ENCODE results near the gene BSND.

The BSND gene

DNA sequence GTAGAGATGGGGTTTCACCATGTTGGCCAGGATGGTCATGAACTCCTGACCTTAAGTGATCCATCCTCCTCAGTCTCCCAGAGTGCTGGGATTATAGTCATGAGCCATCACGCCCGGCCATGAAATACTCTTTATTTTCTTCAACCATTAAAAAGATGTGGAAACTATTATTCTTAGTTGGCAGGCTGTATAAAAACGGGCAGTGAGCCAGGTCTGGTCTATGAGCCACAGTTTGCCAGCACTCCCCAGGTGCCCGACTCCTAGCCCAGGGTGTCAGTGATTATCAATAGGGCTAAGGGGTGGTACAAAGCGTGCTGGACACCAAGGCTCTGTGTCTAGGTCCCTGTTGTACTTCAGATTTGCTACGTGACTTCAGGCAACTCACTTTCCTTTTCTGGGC is 22.0 kb upstream of the BSND start:
- DNase-seq = peak; percentile 32

DNA sequence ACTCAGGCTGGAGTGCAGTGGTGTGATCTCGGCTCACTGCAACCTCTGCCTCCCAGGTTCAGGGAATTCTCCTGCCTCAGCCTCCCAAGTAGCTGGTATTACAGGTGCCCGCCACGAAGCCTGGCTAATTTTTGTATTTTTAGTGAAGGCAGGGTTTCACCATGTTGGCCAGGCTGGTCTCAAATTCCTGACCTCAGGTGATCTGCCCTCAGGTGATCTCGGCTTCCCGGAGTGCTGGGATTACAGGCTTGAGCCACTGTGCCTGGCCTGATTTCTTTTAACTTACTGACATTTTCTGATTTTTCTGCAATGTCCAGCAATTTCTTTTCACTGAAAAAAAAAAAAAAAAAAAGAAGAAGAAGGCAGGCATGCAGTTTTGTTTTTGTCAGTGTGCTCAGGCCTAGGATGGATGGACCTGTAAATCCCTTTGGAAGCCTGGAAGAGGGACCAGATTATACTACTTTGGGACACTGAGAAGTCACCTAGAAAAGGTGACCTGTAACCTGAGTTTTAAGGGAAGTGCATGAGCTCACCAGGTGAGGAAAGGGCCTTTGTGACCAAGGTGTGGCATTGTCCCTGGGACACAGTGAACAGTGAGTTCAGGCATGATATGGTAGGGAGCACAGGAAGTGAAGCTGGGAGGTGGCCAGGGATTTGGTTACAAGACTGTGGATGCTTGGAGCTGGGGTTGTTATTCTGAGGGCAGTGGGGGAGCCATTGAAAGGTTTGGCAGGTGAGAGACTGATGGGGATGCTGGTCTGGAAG is 21.0 kb upstream of the BSND start:
- peak; percentile 55 for DNase-seq

DNA sequence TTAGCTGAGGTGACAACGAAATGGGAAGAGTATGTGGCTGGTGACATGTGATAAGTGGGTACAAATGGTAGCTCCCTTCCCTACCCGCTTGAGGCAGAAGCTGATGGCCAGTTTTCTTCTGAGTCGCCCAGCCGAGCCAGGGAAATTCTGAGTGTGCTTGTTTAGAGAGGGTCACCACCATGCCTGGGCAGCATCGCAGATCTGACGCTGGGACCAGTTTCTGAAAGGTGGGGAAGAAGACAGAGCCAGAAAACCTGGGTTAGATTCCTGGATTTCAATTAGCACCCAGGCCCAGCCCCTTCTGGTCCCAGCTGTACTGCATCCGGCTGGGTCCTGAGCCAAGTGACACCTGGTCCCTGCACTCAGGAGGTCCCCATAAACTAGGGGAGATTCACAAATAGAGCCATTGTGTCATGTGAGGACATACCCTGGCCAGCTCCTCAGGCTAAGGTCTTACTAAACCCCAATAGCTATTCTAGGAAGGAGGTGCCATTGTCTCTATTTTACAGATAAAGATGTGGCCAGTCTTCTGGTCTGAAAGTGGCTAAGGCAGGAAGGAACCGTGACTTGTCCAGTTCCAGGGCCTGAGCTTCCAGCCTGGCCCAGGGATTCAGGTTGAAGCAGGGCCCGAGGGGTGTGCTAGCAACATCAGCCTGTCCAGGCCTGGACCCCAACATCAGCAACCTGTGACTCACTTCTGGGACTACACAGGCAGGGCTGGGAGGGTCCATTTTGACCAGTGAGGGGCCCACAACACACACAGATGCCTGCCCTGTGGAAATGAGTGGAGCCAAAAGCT is 20.0 kb upstream of the BSND start:
- no peak for DNase-seq

DNA sequence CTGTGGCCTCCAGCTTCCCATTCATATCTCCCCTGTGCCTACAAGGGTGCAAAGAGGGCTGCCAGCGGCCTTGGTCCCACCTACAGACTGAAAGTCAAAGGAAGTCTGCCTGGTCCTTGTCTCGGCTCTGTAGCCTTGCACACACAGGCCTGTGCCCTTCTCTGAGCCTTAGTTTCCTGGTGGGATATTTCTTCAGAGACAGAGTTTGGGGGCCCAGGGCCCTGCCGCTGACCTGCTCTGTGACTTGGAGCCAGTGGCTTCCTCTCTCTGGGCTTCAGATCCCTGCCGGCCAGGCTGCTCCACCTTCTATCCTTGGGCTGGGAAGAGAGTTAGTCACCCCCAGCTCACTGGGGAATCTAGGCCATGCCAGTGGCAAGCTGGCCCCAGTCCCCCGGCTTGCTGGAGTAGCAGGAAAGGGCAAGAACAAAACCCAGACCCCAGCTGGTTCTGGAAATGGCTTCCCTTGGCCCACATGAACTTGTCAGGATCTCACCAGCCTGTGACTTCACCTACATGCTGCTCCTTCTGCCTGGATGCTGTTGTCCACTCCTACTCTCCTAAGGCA is 19.3 kb upstream of the BSND start:
- peak; percentile 48 for DNase-seq

DNA sequence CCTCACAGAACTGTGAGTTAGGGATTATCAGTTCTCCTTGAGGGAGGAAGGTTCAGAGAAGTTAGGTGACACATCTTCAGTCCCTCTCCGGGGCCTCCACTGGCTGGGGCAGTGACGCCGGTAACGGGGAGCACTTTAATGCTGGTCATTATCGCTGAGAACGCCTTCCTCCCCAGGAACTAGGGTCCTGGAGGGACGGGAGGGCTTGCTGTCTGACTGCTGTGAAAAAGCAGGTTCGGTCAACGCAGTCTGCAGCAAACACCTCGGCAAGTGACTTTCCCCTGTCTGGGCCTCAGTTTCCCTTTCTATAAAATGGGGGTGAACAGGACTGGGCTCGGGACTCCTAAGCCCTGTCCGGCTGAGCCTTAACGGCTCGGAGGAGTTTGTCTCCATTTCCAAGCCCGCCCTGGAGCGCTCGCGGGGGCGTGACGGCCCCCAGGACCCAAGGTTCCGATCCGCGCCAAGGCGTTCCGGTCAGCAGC is 18.6 kb upstream of the BSND start:
- DNase-seq = no peak

DNA sequence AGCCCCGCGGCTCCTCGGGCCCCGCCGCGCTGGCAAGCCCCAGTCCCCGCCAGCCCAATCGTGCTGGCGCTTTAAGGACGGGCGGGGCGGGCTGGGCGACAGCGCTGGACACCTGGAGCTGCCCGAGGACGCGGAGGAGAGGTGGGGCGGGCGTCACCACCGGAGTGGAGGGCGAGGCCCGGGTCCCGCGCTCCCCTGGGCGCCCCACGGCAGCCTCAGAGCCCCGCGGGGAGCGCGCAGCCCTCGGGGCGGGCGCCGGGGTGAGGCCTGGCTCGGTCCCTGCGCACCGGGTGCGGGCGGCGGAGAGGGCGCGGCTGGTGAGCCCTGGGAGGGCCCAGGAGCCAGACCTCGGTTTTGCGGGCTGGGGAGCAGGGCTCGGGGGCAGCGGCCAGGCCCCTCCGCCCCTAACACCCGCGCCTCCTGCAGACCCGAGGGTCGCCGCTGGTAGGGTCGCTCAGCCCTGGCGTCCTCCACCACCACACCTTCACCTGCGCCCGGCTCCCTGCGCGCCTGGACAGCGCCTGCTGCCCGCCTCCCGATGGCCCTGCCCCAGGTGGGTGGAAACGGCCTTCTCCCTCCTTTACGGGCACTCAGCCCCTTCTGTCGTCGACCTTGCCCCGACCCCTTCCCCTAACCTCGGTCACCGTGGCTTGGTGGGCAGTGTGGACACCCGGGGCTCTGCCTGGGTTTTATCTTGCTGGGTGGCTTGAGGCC is 18.0 kb upstream of the BSND start, which contains the start of gene TMEM61:
TMEM61 (plus strand) TSS at position 101 of the 714 bp plus-strand sequence; CDS start at position 539, 438 bp downstream.
- peak; percentile 71 for DNase-seq

DNA sequence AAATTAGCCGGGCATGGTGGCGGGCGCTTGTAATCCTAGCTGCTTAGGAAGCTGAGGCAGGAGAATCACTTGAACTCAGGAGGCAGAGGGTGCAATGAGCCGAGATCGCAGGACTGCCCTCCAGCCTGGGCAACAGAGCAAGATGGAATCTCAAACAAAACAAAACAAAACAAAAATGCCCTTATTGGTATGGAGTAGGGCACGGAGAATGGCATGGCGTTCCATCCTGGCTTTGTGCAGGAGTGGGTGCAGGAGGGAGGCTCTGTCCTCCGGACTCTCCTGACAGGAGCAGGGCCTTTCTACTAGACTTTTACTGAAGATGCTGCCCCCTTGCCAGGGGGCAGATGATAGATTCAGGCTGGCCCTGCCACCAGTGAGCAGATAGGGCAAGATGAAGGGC is 17.3 kb upstream of the BSND start:
- DNase-seq = no peak

DNA sequence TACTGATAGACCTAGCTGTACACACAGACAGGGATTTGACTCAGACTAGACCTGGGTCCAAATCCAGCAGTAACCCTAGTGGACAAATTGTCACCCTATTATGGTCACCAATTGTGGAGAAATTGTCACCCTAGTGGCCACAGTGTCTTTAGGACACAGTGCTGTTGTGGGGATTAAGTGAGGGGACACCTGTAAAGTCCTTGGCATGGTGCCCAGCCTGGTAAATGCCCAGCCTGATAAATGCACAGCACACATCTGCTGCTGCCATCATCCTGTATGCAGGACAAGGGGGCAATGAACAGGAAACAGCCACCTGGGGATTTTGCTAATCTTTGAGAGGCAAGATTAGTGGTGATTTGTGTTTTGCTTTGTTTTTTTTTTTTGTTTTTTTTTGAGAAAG is 16.0 kb upstream of the BSND start:
- DNase-seq = no peak

DNA sequence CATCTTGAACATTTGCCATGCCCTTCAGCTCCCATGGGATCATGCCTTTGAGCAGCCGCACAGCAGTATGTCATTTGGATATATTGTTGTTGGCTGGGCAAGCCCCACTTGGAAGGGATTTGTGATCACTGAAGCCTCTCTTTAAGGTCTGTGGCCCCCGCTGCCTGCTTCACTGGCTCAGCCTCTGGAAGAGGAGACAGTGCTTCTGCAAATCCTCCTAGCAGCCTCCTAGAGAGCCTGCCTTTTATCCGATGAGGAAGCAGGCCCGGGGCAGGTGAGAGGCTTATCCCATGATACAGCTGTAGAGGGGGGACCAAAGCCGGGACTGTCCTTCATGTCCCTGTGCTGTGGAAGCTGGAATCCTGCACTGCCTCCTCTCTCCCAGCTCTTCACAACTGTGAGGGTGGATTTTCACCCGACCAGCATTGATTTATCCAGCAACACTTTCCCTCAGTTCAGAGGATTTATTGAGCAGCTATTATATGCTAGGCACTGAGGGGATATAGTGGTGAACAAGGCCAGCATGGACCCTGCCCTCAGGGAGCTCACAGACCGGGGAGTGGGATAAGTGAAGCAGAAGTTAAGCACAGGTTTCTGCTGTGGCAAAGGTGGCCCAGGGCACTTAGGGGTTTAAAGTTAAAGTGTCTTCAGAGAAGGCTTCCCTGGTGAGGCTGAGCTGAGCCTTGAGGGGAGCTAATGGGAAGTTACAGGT is 14.4 kb upstream of the BSND start:
- peak; percentile 28 for DNase-seq

DNA sequence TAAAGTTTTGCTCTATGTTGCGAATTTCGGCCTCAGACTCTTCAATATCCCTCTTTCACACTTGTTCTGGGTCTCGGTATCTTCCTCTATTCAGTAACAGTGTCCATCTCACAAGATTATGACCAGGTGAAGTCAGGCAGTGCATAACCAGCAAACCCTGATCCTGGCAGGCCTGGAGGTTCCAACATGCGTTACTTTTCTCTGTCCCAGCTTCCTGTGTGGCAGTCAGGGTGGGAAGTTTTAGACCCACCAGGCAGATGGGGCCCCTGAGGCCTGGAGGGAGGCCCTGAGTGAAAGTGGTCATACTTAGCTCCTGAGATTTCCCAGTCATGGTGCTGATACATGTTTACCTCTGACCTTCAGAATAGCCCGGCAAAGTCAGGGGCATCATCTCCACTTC is 13.2 kb upstream of the BSND start:
- DNase-seq = no peak

DNA sequence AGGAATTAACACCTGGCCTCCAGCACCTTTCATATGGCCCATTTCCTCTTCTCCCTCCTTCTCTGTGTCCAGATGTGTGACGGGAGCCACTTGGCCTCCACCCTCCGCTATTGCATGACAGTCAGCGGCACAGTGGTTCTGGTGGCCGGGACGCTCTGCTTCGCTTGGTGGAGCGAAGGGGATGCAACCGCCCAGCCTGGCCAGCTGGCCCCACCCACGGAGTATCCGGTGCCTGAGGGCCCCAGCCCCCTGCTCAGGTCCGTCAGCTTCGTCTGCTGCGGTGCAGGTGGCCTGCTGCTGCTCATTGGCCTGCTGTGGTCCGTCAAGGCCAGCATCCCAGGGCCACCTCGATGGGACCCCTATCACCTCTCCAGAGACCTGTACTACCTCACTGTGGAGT is 12.7 kb upstream of the BSND start:
- no peak for DNase-seq

DNA sequence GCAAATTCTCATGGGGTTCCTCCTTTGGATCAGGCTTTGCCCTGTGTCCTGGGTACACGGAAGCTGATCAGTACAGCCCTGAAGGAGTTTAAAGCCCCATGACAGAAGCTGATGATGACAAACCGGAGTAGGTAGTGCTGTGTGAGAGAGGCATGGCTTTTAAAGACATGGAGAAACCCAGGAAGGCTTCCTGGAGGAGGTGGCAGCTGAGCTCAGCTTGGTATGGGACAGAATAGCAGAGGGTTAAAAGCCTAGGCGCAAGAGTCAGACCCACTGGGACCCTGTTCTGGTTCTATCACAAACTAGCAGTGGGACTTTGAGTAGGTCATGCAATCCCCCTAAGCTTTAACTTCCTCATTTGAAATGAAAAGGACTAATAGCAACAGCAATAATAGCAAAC is 12.2 kb upstream of the BSND start:
- no peak for DNase-seq

DNA sequence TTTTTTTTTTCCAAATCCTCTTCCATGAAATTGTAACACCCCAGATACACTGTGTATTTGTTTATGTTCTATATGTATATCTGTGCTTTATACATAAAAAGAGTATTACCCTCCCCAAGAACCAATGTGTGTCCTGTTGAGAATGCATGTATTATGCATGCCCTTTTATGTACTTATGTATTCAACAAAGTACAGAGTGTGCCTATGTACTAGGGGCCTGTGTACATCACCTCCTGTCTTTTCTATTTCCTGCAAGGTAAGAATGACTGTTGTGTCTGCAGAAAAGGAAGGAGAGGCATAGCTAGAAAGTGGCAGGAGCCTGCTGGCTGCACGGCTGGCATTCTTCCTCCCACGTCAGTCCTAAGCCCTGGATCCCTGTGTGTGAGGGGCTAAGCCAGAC is 11.3 kb upstream of the BSND start:
- no peak for DNase-seq

DNA sequence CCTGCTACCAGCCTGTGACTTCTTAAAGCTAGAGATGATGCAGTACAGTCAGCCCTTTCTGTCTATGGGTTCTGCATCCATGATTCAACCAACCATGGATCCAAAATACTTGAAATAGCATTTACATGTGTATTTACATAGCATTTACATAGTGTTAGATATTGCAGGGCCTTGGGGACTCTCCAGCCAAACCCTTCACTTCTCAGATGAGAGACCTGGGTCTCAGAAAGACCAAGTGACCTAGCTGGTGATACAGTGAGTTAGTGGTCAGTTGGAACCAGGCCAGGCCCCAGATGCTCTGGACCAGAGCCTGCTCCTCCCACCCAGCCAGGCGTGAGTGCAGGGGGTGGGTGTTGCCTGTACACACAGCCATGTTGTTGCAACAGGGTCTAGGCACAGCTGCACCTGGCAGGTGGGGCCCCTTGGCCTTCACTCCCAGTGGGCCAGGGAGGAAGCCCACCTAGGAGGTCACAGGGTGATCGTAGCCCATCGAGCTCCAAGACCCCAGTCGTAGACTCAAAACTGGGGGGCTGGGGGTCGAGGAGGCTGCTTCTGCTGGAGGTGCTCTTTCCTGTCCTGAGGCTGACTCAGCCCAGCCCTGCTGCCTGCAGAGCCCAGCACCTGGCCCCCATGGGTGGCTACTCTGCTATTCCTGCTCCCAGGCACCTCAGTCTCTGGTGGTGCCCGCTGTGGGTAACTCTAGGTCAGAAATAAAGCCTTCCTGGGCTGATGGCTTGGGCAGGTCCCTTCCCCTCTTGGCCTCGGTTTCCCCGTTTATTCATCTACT is 10.6 kb upstream of the BSND start:
- DNase-seq = no peak

DNA sequence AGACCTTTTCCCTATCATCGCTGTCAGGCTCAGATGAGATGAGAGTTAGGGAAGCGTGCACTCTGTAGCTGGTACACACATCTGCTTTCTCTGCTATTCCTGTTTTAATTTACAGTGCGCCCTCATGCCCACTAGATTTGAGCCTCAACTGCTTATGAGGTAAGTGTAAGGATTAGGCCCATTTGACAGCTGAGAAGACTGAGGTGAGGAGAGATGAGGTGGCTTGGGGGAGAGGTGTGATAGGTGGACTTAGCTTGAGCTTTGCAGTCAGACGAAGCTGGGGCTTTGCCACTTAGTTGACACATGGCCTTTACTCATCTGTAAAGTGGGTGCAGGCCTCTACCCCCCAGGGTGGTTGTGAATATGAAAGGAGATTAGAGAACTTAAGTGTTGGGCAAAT is 9.8 kb upstream of the BSND start:
- no peak for DNase-seq

DNA sequence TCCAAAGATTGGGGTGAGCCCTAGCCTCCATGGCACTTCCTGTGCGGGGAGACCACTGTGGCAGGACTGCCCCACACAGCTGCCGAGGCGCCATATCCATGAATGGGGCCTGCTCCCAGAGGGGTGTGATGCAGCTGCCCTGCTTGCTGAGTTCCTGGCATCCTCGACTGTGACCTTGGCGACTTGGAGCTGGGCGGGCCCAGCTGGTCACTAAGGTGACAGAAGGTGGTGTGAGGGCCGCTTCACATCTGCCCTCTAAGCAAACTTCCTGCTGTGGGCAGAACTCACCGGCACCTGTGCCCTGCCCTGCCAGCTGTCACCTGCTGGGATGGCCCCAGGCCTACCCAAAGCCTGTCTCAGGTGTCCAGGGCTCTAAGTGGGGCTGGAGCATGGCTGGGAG is 9.3 kb upstream of the BSND start:
- DNase-seq = no peak

DNA sequence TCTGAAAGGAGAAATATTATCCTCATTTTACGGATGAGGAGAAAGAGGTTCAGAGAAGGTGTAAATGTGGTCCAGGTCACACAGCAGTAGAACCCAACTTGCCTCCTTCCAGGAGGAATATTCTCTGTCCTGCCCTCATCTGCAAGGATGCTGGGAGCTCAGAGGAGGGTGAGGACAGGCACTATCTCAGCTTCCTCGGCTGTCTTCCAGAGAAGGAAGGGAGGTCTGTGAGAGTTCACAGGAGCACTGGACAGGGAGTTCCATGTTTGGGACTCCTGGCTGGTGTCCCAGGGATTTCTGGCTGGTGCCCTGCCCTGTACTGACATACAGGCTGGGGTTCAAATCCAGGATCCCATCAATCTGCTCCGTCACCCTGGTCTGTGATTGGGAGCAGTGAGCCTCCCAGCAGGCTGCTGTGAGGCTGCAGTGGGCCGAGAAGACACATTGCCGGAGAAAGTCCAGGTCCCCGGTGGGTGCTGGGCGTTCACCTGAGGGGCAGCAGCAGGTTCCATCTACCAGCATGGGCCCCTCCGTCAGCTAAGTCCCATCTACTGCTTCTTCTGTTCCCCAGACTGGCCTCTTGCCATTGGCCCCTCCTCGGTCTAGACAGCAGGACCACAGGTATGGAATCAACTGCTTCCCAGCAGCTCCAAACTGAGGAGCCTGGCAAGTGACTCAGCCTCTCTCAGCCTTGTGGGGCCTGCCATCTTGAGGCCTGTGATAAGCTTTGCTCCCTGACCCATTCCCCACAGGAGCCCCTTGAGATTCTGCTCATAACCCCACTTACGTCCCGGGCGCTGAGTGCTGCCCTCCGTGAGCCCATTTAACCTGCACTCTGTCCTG is 8.5 kb upstream of the BSND start:
- DNase-seq = peak; percentile 76

DNA sequence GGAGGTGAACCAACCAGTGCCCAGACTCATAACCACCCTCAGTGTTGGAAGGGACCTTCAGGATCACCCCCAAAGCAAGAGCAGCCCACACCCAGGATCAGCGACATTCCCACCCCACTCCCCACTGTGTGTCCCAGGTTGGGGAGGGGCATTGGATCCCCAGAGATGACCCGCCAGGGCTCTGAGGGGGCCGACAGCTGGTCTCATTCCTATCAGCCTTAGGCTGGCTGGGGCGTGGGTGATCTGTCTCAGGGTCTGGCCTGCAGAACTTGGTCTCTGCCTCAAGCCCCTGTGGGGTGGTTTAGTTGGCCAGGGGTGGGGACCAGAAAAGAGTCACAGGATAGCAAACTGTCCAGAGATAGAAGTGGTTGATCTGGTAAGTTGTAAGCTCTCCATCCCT is 7.8 kb upstream of the BSND start:
- no peak for DNase-seq

DNA sequence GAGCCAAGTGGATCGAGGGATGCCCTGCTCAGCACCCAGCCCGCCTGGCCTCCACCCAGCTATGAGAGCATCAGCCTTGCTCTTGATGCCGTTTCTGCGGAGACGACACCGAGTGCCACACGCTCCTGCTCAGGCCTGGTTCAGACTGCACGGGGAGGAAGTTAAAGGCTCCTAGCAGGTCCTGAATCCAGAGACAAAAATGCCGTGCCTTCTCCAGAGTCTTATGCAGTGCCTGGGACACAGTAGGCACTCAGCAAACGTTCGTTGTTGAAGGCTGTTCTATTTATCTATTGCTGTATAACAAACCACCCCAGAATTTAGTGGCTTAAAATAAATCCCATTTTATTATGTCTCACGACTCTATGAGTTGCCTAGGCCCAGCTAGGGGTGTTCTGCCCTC is 6.8 kb upstream of the BSND start:
- DNase-seq = no peak

DNA sequence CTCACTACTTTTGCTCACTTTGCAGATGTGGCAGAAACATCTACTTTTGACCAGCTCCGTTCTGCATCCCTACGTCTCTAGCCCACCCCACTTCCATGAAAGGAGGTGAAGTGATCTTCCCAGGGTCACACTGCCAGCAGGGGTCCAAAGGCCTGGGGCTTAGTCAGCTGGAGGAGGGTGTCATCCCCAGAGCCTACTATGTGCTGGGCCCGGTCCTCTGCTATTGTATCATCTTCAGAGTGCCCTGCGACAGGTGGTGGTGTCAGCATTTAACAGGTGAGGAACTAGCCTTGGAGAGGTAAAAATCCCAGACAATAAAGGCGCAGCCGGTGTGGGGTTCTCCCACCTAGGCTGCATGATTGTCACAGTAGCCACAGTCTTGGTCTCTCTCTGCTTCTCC is 5.6 kb upstream of the BSND start:
- no peak for DNase-seq
